ENCODE data around the gene UQCRH.
"Not testable (repeated sequence)": the region's sequence is repeated elsewhere in the genome, so short reads cannot be mapped to it uniquely, and the experiment has no call there.

UQCRH gene

DNA sequence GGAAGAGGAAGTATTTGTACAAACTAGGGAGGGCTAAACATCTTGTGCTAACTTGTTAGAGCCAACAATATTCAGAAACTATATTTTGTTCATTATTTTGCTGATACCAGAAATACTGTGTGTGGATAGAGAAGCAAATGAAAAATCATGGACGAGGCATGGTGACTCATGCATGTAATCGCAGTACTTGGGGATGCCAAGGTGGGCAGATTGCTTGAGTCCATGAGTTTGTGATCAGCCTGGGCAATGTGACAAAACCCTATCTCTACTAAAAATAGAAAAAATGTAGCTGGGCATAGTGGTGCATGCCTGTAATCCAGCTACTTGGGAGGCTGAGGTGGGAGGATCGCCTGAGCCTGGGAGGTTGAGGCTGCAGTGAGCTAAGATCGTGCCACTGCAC lies 13.5 kb upstream of the UQCRH start:
- in situ Hi-C loops (cut with HindIII; ENCODE audit: low pct_ligation_motif_present, low pct_unique_long_range_greater_than_20kb, low sequenced_read_pairs) = no loop called here
- DNase-seq = no peak

DNA sequence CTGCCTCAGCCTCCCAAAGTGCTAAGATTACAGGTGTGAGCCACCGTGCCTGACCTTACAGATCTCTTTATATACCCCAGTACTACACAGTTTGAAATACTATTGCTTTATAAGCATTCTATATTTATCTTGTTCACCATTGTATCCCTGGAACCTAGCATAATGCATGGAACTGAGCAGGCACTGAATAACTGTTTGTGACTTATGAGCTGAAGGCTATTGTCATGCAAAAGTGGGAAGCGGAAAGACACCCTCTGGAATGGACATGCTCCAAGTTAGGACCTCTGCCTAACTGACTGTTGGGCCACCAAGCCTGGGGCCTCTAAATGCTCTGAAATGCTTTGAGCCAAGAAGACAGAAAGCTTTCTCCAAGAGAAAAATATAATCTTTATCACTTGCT lies 8.2 kb upstream of the UQCRH start:
- in situ Hi-C loops (cut with HindIII; ENCODE audit: low pct_ligation_motif_present, low pct_unique_long_range_greater_than_20kb, low sequenced_read_pairs) = no loop called here

DNA sequence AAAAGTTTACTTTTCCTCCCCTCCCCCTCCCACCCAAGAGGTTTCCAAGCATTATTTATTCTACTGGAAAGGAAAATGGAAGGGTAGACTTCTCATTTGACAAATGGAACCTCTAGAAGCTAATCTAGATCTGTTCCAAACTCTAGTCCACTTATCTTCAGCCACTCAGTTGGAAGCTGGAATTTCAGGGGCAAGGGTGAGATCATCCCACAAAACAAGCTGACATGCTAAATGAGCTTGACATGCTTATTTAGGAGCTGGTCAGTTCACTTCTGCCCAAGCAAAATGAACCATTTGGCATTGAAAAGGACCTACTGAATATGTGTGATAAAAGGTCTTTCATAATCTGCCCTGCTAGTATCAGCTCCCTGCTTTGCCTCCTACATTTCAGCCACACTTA lies 5.1 kb upstream of the UQCRH start:
- in situ Hi-C loops (cut with HindIII; ENCODE audit: low pct_ligation_motif_present, low pct_unique_long_range_greater_than_20kb, low sequenced_read_pairs) = no loop called here

More for the DNA sequence above, 8.2 kb upstream of the UQCRH start:
- DNase-seq = no peak

DNA sequence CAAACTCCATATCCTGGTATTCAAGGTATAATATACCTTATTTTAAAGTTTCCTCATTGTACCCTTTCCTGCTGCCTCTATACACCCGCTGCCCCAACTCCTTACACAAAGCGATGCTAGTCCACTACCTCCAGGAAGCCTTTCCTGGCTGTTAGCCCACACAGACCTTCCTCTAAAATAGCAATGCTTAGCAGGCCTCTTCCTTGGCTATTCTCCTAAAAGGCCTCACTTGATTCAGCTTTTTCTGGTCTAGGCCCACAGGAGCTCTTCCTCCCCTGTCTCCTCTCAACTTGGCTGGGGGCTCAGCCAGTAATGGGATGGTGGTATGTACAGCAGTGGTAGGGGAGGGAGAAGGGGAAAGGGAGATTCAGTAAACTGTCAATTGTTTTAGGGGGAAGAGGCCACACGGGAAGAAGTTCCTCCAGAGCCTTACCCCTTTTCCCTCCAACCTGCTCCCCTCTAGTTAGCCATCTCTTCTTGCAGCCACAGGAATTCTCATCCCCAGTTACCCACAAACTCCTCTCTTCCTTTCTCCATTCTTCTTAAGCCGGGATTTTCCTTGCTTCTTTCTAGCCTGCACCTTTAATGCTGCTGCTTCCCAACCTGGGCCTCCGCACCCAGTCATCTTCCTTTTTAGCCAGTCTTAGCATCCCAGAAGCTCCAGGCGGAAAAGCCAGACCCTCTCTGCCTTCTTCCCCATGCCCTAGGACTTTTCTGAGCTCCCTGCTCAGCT lies 2.7 kb upstream of the UQCRH start:
- no peak for DNase-seq
- in situ Hi-C loops (cut with HindIII; ENCODE audit: low pct_ligation_motif_present, low pct_unique_long_range_greater_than_20kb, low sequenced_read_pairs) = no loop called here

More for the DNA sequence above, 5.1 kb upstream of the UQCRH start:
- DNase-seq = no peak

GRCh38 chr1:46301406-46301807 lies 2.1 kb upstream of the UQCRH start:
- in situ Hi-C loops (cut with HindIII; ENCODE audit: low pct_ligation_motif_present, low pct_unique_long_range_greater_than_20kb, low sequenced_read_pairs) = no loop called here
- DNase-seq = no peak

- in situ Hi-C loops (cut with HindIII; ENCODE audit: low pct_ligation_motif_present, low pct_unique_long_range_greater_than_20kb, low sequenced_read_pairs) = no loop called here
- DNase-seq = peak; percentile 42
Measured at GRCh38 chr1:46301808-46302640, 1.5 kb upstream of the UQCRH start.

GRCh38 chr1:46302641-46303037 lies 859 bp upstream of the UQCRH start:
- in situ Hi-C loops (cut with HindIII; ENCODE audit: low pct_ligation_motif_present, low pct_unique_long_range_greater_than_20kb, low sequenced_read_pairs) = no loop called here
- DNase-seq = no peak

DNA sequence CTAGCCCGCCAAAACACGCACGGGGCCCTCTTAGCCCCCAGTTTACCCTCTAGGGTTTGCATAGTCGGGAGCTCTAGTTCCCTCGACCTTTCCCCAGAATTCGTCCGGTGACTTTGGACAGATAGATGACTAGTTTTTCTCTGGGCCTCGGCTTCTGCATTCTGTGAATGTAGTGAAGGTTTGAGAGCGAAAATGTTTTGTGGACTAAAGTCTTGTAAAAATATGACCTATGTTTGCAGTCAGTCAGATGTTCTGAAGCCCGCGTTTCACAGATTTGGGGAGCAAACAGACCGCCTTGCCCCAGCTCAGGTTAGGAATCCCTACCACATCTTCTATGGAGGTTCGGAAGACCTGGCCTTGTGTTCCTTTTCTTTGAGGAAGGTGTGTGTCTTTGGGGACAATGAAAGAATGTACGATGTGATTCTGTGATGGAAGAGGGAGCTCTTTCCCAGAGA lies 401 bp downstream of the UQCRH start:
- in situ Hi-C loops (cut with HindIII; ENCODE audit: low pct_ligation_motif_present, low pct_unique_long_range_greater_than_20kb, low sequenced_read_pairs) = no loop called here
- DNase-seq = peak; percentile 18

DNA sequence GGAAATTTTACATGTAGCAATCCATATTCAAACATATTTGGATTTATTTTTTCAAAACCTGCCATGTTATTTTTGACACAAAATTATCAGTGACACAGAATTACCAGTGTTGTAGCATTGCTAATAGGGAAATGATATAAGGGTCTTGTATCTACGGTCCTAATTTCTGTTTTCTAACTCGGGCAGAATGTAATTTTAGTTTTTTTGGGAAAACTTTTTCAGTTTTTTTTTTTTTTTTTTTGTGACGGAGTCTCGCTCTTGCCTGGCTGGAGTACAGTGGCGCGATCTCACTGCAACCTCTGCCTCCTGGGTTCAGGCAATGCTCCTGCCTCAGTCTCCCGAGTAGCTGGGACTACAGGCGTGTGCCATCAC lies 2.6 kb downstream of the UQCRH start:
- in situ Hi-C loops (cut with HindIII; ENCODE audit: low pct_ligation_motif_present, low pct_unique_long_range_greater_than_20kb, low sequenced_read_pairs) = no loop called here
- no peak for DNase-seq

- in situ Hi-C loops (cut with HindIII; ENCODE audit: low pct_ligation_motif_present, low pct_unique_long_range_greater_than_20kb, low sequenced_read_pairs) = no loop called here
- no peak for DNase-seq
Measured at GRCh38 chr1:46309401-46310159, 6.1 kb downstream of the UQCRH start.

DNA sequence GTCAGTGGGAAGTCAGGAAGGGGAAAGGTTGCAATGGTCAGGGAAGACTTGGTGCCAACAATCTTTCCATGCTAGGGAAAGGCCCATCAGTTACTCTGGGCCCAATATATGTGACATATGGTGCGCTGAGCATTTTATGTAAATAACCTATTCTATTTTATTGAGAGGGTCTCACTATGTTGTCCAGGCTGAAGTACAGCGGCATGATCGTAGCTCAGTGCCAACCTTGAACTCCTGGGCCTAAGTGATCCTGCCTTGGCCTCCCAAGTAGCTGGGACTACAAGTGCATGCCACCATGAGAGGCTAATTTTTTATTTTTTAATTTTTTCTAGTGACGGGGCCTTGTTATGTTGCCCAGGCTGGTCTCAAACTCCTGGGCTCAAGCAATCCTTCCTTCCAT lies 6.8 kb downstream of the UQCRH start:
- in situ Hi-C loops (cut with HindIII; ENCODE audit: low pct_ligation_motif_present, low pct_unique_long_range_greater_than_20kb, low sequenced_read_pairs) = no loop called here
- DNase-seq = no peak

- DNase-seq = no peak
- in situ Hi-C loops (cut with HindIII; ENCODE audit: low pct_ligation_motif_present, low pct_unique_long_range_greater_than_20kb, low sequenced_read_pairs) = no loop called here
Measured at GRCh38 chr1:46315669-46316403, 12.3 kb downstream of the UQCRH start.

DNA sequence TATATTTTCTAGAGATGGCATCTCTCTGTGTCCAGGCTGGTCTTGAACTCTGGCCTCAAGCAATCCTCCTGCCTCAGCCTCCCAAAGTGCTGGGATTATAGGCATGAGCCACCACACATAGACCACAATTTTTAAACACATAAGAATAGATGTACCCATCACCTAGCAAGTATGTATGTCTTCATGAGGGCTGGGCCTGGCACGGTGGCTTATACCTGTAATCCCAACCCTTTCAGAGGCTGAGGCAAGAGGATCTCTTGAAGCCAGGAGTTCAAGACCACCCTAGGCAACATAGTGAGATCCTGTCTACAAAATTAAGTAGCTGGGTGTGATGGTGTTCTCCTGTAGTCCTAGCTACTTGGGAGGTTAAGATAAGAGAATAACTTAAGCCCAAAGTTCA lies 13.8 kb downstream of the UQCRH start:
- in situ Hi-C loops (cut with HindIII; ENCODE audit: low pct_ligation_motif_present, low pct_unique_long_range_greater_than_20kb, low sequenced_read_pairs) = no loop called here
- no peak for DNase-seq

GRCh38 chr1:46319301-46319700 lies 15.8 kb downstream of the UQCRH start:
- DNase-seq; in situ Hi-C loops (cut with HindIII; ENCODE audit: low pct_ligation_motif_present, low pct_unique_long_range_greater_than_20kb, low sequenced_read_pairs): not testable (repeated sequence)

DNA sequence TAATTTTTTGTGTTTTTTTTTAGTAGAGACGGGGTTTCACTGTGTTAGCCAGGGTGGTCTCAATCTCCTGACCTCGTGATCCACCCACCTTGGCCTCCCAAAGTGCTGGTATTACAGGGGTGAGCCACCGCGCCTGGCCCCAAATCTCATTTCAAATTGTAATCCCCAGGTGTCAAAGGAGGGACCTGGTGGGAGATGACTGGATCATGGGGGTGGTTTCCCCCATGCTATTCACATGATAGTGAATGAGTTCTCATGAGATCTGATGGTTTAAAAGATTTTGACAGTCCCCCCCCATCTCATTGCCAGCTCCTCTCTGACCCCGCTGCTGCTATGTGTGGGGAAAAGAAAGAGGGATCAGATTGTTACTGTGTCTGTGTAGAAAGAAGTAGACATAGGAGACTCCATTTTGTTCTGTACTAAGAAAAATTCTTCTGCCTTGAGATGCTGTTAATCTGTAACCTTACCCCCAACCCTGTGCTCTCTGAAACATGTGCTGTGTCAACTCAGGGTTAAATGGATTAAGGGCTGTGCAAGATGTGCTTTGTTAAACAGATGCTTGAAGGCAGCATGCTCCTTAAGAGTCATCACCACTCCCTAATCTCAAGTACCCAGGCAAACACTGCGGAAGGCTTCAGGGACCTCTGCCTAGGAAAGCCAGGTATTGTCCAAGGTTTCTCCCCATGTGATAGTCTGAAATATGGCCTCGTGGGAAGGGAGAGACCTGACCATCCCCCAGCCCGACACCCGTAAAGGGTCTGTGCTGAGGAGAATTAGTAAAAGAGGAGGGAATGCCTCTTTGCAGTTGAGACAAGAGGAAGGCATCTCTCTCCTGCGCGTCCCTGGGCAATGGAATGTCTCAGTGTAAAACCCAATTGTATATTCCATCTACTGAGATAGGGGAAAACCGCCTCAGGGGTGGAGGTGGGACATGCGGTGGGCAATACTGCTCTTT lies 16.7 kb downstream of the UQCRH start:
- DNase-seq; in situ Hi-C loops (cut with HindIII; ENCODE audit: low pct_ligation_motif_present, low pct_unique_long_range_greater_than_20kb, low sequenced_read_pairs): not testable (repeated sequence)

- DNase-seq; in situ Hi-C loops (cut with HindIII; ENCODE audit: low pct_ligation_motif_present, low pct_unique_long_range_greater_than_20kb, low sequenced_read_pairs): not testable (repeated sequence)
Measured at GRCh38 chr1:46322191-46322590, 18.7 kb downstream of the UQCRH start.

- in situ Hi-C loops (cut with HindIII; ENCODE audit: low pct_ligation_motif_present, low pct_unique_long_range_greater_than_20kb, low sequenced_read_pairs) = not testable (repeated sequence)
- peak; percentile 48 for DNase-seq
Measured at GRCh38 chr1:46325285-46326076, 22.0 kb downstream of the UQCRH start.
